ENCODE results near the gene PCDHB7.
"Not testable (repeated sequence)": the region's sequence is repeated elsewhere in the genome, so short reads cannot be mapped to it uniquely, and the experiment has no call there.

Gene PCDHB7

GRCh38 chr5:141155540-141156374 is 16.7 kb upstream of the PCDHB7 start:
- DNase-seq (ENCODE audit: insufficient read length) (no peak), FAIRE-seq (no peak)
- TF ChIP-seq POLR2AphosphoS5 (IDR thresholded peaks at IDR 0.05; ENCODE audit: low read depth, low read length) (no peak), TAF1 (IDR thresholded peaks at IDR 0.05; ENCODE audit: borderline replicate concordance, low read depth, low read length) (no peak), POLR2A (IDR thresholded peaks at IDR 0.05; ENCODE audit: low read depth, low read length) (no peak)

GRCh38 chr5:141157356-141157755 is 15.1 kb upstream of the PCDHB7 start:
- not testable (repeated sequence) for DNase-seq (ENCODE audit: insufficient read length); FAIRE-seq

GRCh38 chr5:141157901-141158300 is 14.5 kb upstream of the PCDHB7 start:
- DNase-seq (ENCODE audit: insufficient read length); FAIRE-seq: not testable (repeated sequence)

- not testable (repeated sequence) for DNase-seq (ENCODE audit: insufficient read length); FAIRE-seq
Observed at GRCh38 chr5:141174291-141175104, 2.1 kb downstream of the PCDHB7 start.

- no peak for FAIRE-seq
- TF ChIP-seq POLR2A (IDR thresholded peaks at IDR 0.05; ENCODE audit: low read depth, low read length) = no peak
- no peak for TF ChIP-seq TAF1 (IDR thresholded peaks at IDR 0.05; ENCODE audit: borderline replicate concordance, low read depth, low read length)
- TF ChIP-seq POLR2AphosphoS5 (IDR thresholded peaks at IDR 0.05; ENCODE audit: low read depth, low read length) = no peak
- no peak for DNase-seq (ENCODE audit: insufficient read length)
Observed at GRCh38 chr5:141175933-141176332, 3.5 kb downstream of the PCDHB7 start.

GRCh38 chr5:141177577-141178191 is 5.2 kb downstream of the PCDHB7 start, which contains the start of gene PCDHB8:
Gene PCDHB8, plus strand, starts transcription at chr5:141177790. Its CDS starts 245 bp downstream, at chr5:141178035.
- DNase-seq (ENCODE audit: insufficient read length) = not testable (repeated sequence)
- peak; percentile 24 for FAIRE-seq

- not testable (repeated sequence) for FAIRE-seq; DNase-seq (ENCODE audit: insufficient read length)
Observed at GRCh38 chr5:141179371-141179770, 6.9 kb downstream of the PCDHB7 start.

GRCh38 chr5:141179876-141180275 is 7.4 kb downstream of the PCDHB7 start:
- not testable (repeated sequence) for DNase-seq (ENCODE audit: insufficient read length); FAIRE-seq

GRCh38 chr5:141180313-141180712 is 7.9 kb downstream of the PCDHB7 start:
- no peak for DNase-seq (ENCODE audit: insufficient read length)
- TF ChIP-seq POLR2A (IDR thresholded peaks at IDR 0.05; ENCODE audit: low read depth, low read length) (no peak), POLR2AphosphoS5 (IDR thresholded peaks at IDR 0.05; ENCODE audit: low read depth, low read length) (no peak), TAF1 (IDR thresholded peaks at IDR 0.05; ENCODE audit: borderline replicate concordance, low read depth, low read length) (no peak)
- no peak for FAIRE-seq

- FAIRE-seq (no peak), DNase-seq (ENCODE audit: insufficient read length) (no peak)
- no peak for TF ChIP-seq TAF1 (IDR thresholded peaks at IDR 0.05; ENCODE audit: borderline replicate concordance, low read depth, low read length)
- TF ChIP-seq POLR2AphosphoS5 (IDR thresholded peaks at IDR 0.05; ENCODE audit: low read depth, low read length) = no peak
- TF ChIP-seq POLR2A (IDR thresholded peaks at IDR 0.05; ENCODE audit: low read depth, low read length) = no peak
Observed at GRCh38 chr5:141182248-141182647, 9.8 kb downstream of the PCDHB7 start, which contains the start of gene PCDHB16. Gene PCDHB16, plus strand, starts transcription at chr5:141182387. Its CDS starts 173 bp downstream, at chr5:141182560.

- not testable (repeated sequence) for DNase-seq (ENCODE audit: insufficient read length); FAIRE-seq
Observed at GRCh38 chr5:141184117-141184855, 11.8 kb downstream of the PCDHB7 start.

- TF ChIP-seq POLR2AphosphoS5 (IDR thresholded peaks at IDR 0.05; ENCODE audit: low read depth, low read length) (no peak), TAF1 (IDR thresholded peaks at IDR 0.05; ENCODE audit: borderline replicate concordance, low read depth, low read length) (no peak), POLR2A (IDR thresholded peaks at IDR 0.05; ENCODE audit: low read depth, low read length) (no peak)
- FAIRE-seq (no peak), DNase-seq (ENCODE audit: insufficient read length) (no peak)
Observed at GRCh38 chr5:141186897-141187512, 14.6 kb downstream of the PCDHB7 start, which contains the start of gene PCDHB9. Gene PCDHB9, plus strand, starts transcription at chr5:141187161. Its CDS starts 158 bp downstream, at chr5:141187319.

- DNase-seq (ENCODE audit: insufficient read length); FAIRE-seq: not testable (repeated sequence)
Observed at GRCh38 chr5:141188682-141189081, 16.2 kb downstream of the PCDHB7 start.

- FAIRE-seq; DNase-seq (ENCODE audit: insufficient read length): not testable (repeated sequence)
Observed at GRCh38 chr5:141189131-141189530, 16.7 kb downstream of the PCDHB7 start.

All from GM12892 (cell line).